ENCODE results near the gene TNFRSF4. TPM values are rescaled to one million over a fixed set of nuclear protein-coding genes. Genes with fewer than 3 reads are reported as not detected.

TNFRSF4 gene
- total RNA-seq, 2 experiments from 2014 or later: 27.6 to 28.6 TPM

GRCh38 chr1:1199961-1200875, 13.7 kb downstream of the TNFRSF4 start:
- ATAC-seq (ENCODE audit: poor library complexity) (no peak), DNase-seq (peak in 3 of 14 experiments; percentile 0 to 48 (median 5))
- POLR2A ChIA-PET: interaction anchor here (0.6 kb wide), 1 partner anchor 63 kb away, joined by 3 read pairs; no protein-coding TSS in a partner anchor
- Histone ChIP-seq H3K27me3 (ENCODE audit: control insufficient read depth in 1 of 2, insufficient read depth in 2 of 2, low read length in 2 of 2) (no peaks in the 10 kb centered on the region), H3K27ac (ENCODE audit: low read depth in 1 of 2, low read length in 2 of 2) (no peak overlapping the region), H3K9me3 (ENCODE audit: control insufficient read depth in 1 of 2, insufficient read depth in 1 of 2, low read length in 2 of 2) (peaks cover 0 to 10% of the 10 kb centered on the region in 2 experiments), H3K36me3 (ENCODE audit: insufficient read depth, low read length) (no peaks in the 10 kb centered on the region), H3K4me1 (ENCODE audit: insufficient read depth, low read length) (peaks cover 21% of the 10 kb centered on the region), H3K4me3 (ENCODE audit: low read length) (peak overlapping the region; percentile 42)
- peak overlapping the region; percentile 68 for H3K4me3 Mint-ChIP-seq
- H3K4me1 Mint-ChIP-seq (ENCODE audit: low read depth): peaks cover 3% of the 10 kb centered on the region
- intact Hi-C loops (cut with DNase I, micrococcal nuclease): no loop called here
- H3K27ac Mint-ChIP-seq: peak overlapping the region; percentile 58
- no peak for TF ChIP-seq CTCF (IDR thresholded peaks at IDR 0.05)
- CTCF ChIA-PET: no interaction called here
- H3K36me3 Mint-ChIP-seq (ENCODE audit: low read depth): no peaks in the 10 kb centered on the region
- H3K9me3 Mint-ChIP-seq: no peaks in the 10 kb centered on the region
- no peaks in the 10 kb centered on the region for H3K27me3 Mint-ChIP-seq

GRCh38 chr1:1199141-1199960, 14.6 kb downstream of the TNFRSF4 start:
- Histone ChIP-seq H3K27ac (ENCODE audit: low read depth in 1 of 2, low read length in 2 of 2) (no peak overlapping the region), H3K36me3 (ENCODE audit: insufficient read depth, low read length) (no peaks in the 10 kb centered on the region), H3K4me3 (ENCODE audit: low read length) (no peak overlapping the region), H3K27me3 (ENCODE audit: control insufficient read depth in 1 of 2, insufficient read depth in 2 of 2, low read length in 2 of 2) (no peaks in the 10 kb centered on the region), H3K9me3 (ENCODE audit: control insufficient read depth in 1 of 2, insufficient read depth in 1 of 2, low read length in 2 of 2) (peaks cover 0 to 14% of the 10 kb centered on the region in 2 experiments), H3K4me1 (ENCODE audit: insufficient read depth, low read length) (peaks cover 14% of the 10 kb centered on the region)
- no peaks in the 10 kb centered on the region for H3K27me3 Mint-ChIP-seq
- H3K36me3 Mint-ChIP-seq (ENCODE audit: low read depth): no peaks in the 10 kb centered on the region
- intact Hi-C loops (cut with DNase I, micrococcal nuclease): no loop called here
- peak in 5 of 14 experiments; percentile 2 to 37 (median 16) for DNase-seq
- peaks cover 3% of the 10 kb centered on the region for H3K9me3 Mint-ChIP-seq
- peak overlapping the region; percentile 68 for H3K4me3 Mint-ChIP-seq
- ChIA-PET CTCF (no interaction called here), POLR2A (no interaction called here)
- H3K4me1 Mint-ChIP-seq (ENCODE audit: low read depth): peaks cover 3% of the 10 kb centered on the region
- ATAC-seq (ENCODE audit: poor library complexity): no peak
- H3K27ac Mint-ChIP-seq: peak overlapping the region; percentile 58
- no peak for TF ChIP-seq CTCF (IDR thresholded peaks at IDR 0.05)

GRCh38 chr1:1198423-1199140, 15.4 kb downstream of the TNFRSF4 start:
- DNase-seq (peak in 2 of 14 experiments; percentile 0 to 32), ATAC-seq (ENCODE audit: poor library complexity) (no peak)
- Mint-ChIP-seq H3K4me3 (no peak overlapping the region), H3K27ac (no peak overlapping the region), H3K27me3 (no peaks in the 10 kb centered on the region), H3K36me3 (ENCODE audit: low read depth) (no peaks in the 10 kb centered on the region), H3K9me3 (peaks cover 4% of the 10 kb centered on the region), H3K4me1 (ENCODE audit: low read depth) (peaks cover 3% of the 10 kb centered on the region)
- TF ChIP-seq CTCF (IDR thresholded peaks at IDR 0.05): no peak
- no peak overlapping the region for H3K4me3 ChIP-seq (ENCODE audit: low read length)
- ChIA-PET POLR2A (no interaction called here), CTCF (no interaction called here)
- intact Hi-C loops (cut with DNase I, micrococcal nuclease): no loop called here
- no peaks in the 10 kb centered on the region for H3K36me3 ChIP-seq (ENCODE audit: insufficient read depth, low read length)
- H3K4me1 ChIP-seq (ENCODE audit: insufficient read depth, low read length): peaks cover 14% of the 10 kb centered on the region
- peaks cover 0 to 14% of the 10 kb centered on the region in 2 experiments for H3K9me3 ChIP-seq (ENCODE audit: control insufficient read depth in 1 of 2, insufficient read depth in 1 of 2, low read length in 2 of 2)
- H3K27ac ChIP-seq (ENCODE audit: low read depth in 1 of 2, low read length in 2 of 2): no peak overlapping the region
- no peaks in the 10 kb centered on the region for H3K27me3 ChIP-seq (ENCODE audit: control insufficient read depth in 1 of 2, insufficient read depth in 2 of 2, low read length in 2 of 2)

Data from CD4-positive, alpha-beta T cell (primary cell).